GM19099 (cell line): Measurements from ENCODE around the gene TMOD4.

ENCODE experiments used
- POLR2A ChIP-seq: IDR thresholded peaks from 3 replicates; pipeline ENCODE4 v1.6.1; 2011; ENCODE audit warnings: low read depth; ENCODE audit not compliant: insufficient read length; ENCODE audit errors: extremely low read depth

The TMOD4 gene

DNA sequence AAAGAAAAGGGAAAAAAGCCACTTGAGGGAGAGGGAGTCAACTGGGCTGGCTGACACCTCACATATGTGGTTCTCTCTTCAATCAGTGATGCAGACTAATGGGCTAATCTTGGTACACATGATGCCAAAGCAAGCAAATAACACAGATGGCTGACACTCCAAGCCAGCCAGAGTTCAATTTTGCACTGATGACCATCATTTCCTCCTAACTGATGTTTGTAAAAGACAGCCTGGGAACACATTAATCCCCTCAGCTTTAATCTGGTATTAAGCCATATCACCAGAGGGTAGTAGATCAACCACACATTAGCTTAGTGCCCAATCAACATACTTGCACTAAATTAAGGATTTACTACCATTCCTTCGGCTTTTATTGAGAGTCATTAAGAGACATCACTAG is 11.4 kb upstream of the TMOD4 start:
- TF ChIP-seq POLR2A = no peak

DNA sequence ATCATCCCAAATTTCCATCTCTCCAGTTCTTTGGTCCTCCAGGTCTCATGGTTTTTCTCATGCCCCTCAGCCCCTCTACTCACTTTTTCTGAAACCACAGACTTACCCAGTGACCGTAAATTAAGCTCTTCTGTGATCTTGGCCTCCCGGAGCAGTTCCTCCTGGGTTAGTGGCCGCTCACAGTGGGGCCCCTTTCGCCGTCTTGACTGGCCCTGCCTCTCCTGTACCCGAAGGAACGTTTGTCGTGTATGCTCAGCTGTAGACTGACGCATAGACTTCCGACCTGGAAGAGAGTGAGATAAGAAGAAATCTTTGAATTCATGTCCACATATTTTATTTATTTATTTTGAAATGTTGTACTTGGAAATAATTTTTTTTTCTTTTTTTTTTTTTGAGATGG is 8.4 kb upstream of the TMOD4 start:
- no peak for TF ChIP-seq POLR2A

DNA sequence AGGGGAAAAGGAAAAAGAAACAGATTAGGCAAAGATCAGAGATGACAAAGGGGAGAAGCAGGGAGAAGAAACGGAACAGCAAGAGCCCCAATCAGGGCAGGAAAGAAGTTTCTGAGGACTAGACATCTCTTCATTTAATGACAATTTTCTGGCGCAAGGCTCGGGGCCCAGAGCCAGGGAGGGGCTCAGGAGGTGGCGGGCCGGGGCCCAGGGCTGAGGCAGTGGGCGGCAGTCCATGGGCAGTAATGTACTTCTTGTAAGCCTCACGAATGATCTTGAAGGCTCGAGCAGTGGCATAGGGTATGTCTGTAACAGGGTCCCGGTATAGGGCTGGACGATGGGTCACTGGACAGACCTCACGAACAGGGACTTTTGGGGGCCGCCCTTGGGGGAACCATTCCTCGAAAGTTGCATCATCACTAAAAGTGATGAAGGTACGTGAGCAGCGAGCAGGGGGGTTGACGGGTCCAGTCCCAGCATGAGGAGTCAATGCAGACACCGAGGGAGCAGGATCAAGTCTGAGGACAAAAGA is 799 bp upstream of the TMOD4 start:
- no peak for TF ChIP-seq POLR2A

DNA sequence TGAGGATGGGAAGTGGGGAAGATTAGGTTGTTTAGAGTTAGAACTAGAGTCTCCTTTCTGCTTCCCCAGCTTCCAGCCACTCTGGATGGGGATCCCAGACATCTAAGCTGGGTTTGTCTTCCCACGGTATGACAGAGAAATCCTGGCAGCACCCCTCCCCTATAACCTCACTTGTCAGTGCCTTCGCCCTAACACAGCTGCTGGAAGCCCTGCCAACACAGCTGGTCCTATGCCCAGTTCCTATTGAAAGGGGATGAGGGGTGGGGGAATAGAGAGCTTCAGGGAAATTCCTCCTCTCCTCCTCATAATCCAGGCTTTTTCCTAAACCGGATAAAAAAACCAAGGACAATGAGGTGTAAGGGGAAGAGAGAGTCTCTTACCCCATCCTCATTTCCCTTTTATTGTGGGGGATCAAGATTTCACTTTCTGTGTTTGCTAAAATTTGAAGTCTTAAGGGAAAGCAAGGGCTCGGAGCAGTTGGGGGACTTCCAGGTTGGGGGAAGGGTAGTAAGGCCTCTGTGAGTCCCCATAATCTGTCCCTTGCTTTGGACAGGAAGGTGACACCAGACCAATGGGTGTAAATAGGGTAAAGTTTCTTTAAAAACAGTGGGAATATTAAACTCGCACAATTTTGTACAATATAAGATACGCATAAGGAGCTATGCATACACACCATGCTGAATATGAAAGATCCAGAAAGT is 590 bp downstream of the TMOD4 start:
- no peak for TF ChIP-seq POLR2A

DNA sequence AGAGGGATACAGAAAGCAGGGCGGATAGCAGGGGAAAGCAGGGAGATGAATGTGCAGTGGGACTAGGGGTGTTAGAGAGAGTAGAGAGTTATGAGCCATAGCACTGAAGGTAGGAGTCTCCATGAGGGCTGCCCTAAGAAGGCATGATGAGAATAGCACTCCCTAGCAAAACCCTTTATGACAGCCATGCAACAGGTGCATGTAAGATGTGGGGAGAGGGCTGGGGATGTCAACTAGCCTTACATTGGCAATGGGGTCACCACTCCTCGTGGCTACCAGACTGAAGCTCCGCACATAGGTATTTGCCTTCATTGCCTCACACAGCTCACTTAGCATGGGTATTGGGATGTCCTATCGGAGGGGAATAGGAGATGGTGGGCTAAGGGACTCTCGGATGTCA is 4.6 kb downstream of the TMOD4 start:
- no peak for TF ChIP-seq POLR2A

DNA sequence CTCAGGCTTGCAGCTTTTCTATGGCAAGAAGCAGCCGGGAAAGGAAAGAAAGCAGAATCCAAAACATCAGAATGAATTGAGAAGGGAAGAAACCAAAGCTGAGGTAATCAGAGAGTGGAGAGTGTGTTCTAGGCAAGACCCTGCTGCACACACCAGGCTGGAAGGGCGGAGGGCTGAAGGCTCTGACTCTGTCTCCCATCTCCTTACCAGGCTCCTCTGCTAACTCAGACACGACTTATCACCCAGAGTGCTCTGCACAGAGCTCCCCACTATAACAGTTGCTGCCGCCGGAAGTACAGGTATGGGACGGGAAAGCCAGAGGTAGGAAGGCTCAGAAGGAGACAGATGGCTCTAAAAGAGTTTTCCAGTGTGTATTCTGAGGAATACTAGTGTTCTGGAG is 8.7 kb downstream of the TMOD4 start:
- TF ChIP-seq POLR2A = no peak

DNA sequence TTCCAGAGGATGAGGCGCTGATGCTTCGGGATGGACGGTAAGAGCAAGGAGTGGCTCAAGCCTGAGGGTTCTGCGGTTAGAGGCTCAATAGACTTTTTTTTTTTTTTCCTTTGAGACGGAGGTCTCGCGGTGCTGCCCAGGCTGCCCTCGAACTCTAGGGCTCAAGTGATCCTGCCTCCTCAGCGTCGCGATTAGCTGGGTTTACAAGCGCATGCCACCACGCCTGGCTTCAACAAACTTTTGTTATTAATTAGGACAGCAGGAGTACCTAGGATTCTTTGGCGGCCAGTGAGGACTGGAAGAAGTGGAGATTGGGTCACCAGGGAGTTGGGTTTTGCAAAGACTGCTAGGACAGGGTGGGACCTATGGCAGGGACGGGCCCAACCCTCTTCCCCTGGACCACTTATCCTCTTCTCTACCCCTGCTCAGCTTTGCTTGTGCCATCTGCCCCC is 9.2 kb downstream of the TMOD4 start:
- TF ChIP-seq POLR2A = no peak

DNA sequence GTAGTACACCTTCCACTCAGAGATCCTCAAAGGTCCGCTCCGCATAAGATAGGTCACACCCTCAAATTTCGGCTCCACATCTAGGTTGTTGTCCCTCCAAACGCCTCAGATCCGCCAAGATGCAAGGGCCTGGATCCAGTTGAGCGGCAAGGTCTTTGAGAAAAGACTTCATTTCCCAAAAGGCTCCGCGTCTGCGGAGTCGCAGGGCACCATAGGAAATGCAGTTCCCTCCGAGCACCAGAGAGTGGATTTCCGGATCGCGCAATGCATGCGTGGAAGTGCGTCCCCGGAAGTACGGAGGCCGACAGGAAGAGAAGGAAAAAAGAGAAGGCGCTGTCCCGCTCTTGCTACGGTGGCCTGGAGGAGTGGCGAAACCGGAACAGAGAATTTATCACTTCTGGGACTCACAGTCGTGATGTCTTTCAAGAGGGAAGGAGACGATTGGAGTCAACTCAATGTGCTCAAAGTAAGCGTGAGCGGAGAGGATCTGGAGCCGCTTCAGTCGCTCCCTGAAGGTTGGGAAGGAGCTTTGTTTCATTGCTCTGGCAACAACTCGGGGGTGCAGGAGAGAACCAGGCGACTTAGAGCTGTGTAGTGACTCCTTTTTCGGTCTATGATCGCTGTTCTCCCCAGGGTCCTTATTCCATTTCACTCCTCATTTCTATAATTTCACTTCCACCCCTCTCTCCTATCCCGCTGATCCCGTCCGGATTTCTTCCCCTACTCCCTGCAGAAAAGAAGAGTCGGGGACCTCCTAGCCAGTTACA is 9.9 kb downstream of the TMOD4 start, which contains the start of the genes LYSMD1 and SCNM1:
LYSMD1 (minus strand) TSS at position 165 of the 767 bp plus-strand sequence. CDS start 644 bp downstream, outside the sequence.
SCNM1 (plus strand) TSS at position 407 of the 767 bp plus-strand sequence; CDS start at position 416, 9 bp downstream.
- TF ChIP-seq POLR2A = peak; percentile 89

DNA sequence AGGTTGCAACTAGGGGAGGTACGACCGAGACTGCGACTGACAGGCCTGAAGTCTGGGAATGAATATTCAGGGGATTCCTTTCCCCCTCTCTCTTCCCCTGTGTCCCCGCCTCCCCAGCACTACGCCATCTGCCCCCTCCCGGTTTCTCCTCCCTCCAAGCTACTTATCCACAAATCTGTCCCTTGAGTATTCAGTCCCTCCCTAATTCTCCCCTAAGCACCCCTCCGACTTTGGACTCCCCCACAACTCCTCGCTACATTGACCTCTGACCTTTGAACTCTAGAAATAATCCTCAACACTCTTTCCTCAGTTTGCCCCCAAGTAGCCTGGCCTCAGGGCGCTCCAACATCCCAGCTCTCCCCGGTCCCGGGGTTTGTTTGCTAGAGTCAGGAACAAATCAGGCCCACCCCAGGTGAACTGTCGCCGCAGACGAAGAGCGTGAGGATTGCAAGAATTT is 10.5 kb downstream of the TMOD4 start:
- no peak for TF ChIP-seq POLR2A

DNA sequence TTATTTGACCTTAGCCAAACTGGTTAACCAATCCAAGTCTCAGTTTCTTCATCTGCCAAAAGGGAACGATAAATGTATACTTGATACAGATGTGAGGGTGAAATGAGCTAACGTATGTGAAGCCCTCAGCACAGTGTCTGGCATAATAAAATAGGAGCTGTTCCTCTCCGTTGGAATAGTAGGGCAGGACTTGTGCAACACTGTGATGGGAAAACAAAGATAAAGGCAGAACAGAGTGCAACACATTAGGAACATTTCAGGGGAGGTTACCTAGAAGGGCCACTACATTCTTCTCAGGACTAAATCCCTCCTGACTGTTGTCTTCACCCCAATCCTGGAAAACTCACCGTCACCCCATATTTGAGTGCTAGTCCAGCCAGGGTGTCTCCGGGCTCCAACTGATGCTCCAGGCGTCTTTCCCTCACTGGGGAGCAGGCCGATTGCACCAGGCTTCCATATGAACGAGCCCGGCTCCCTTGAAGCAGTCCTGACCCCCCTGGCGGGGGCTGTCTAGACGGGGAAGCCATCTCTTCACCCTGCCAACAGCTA is 11.0 kb downstream of the TMOD4 start:
- TF ChIP-seq POLR2A = no peak

DNA sequence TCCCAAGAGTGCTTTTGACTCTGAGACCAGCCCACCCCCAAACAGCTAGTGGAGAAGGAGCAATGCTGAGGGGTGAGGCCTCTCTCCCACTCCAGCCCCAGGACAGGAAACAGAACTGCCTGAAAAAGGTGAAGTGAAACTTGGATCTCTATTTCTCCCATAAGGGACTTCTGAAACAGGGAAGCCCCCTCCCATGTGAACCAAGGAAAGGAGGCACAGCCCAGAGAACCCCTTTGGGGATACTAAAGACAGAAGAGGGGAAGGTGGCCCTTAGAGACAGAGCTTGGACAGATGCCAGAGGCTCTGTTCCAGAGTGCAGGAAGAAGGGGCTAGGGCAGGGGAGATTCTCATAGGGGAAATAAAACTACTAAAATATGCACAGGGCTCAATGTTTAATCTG is 16.4 kb downstream of the TMOD4 start:
- no peak for TF ChIP-seq POLR2A

DNA sequence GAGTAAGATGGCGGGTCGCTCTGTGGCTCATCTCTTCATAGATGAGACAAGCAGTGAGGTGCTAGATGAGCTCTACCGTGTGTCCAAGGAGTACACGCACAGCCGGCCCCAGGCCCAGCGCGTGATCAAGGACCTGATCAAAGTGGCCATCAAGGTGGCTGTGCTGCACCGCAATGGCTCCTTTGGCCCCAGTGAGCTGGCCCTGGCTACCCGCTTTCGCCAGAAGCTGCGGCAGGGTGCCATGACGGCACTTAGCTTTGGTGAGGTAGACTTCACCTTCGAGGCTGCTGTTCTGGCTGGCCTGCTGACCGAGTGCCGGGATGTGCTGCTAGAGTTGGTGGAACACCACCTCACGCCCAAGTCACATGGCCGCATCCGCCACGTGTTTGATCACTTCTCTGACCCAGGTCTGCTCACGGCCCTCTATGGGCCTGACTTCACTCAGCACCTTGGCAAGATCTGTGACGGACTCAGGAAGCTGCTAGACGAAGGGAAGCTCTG is 17.0 kb downstream of the TMOD4 start:
- TF ChIP-seq POLR2A = no peak

DNA sequence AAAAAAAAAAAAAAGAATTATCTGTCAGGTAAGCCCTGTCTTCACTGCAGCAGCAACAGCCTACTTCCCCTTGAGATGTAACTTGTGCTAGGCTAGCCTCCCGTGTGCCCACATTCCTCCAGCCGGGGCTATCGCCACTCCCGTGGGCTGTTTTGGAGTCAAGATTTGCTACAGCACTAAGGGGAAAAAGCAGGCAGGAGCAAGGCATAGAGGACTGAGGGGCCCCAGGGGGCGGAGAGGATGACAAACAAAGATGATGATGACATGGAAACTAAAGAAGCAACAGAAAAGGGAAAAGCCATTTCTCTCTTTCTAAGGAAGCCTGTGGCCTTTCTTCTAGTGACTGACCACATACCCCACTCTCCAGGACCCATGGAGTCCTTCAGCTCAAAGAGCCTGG is 17.5 kb downstream of the TMOD4 start:
- TF ChIP-seq POLR2A = no peak

DNA sequence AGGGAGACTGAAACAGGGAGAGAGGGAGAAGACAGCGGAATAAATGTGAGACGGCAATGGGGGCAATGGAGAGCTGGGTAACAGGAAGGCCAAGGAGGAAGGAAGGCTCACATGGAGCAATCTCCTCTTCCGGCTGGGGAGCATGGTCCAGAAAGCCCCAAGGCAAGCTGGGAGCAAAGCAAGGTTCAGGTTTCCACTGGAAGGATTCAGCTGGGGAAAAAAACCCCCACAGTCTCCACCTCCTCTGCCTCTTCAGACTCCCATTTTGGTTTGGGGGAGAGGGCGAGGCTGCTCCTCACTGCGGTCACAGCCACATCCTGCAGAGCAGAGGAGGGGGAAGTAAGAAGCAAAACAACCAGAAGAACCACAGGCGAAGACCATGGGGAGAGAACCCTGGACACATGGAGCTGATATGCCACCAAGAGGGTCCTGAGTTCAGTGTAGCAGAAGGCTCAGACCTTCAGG is 18.7 kb downstream of the TMOD4 start:
- TF ChIP-seq POLR2A = peak; percentile 31

DNA sequence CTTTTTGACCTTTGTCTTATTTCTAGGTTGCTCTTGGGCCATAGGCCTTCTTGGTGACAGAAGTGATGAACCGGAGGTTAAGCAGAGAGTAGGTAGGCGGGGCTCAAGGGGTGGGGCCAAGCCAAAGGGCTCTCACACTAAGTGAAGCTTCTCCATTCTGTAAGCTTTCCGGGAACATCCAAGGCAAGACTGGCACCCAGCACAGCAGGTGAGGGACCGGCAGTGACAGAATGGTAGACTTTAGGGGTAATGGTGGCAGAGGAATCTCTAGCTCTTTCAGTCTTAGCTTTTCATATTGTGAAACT is 19.3 kb downstream of the TMOD4 start, which contains the start of gene TNFAIP8L2:
TNFAIP8L2 (plus strand) TSS at position 135 of the 305 bp plus-strand sequence. CDS start 2,049 bp downstream, outside the sequence.
- no peak for TF ChIP-seq POLR2A
